ENCODE data around the gene SOX18. TPM values are rescaled to one million over a fixed set of nuclear protein-coding genes. Genes with fewer than 3 reads are reported as not detected.

The SOX18 gene
- total RNA-seq, 4 donors from 2014 or later: 7.5 to 16.9 (median 10.6) TPM

- Histone ChIP-seq H3K27ac (no peak overlapping the region), H3K36me3 (no peaks in the 10 kb centered on the region), H3K9me3 (no peaks in the 10 kb centered on the region), H3K27me3 (no peaks in the 10 kb centered on the region), H3K4me3 (replicated peaks in 1 of 3) (no peak overlapping the region), H3K4me1 (peaks cover 7% of the 10 kb centered on the region in 2 donors)
- TF ChIP-seq POLR2A (IDR thresholded peaks at IDR 0.05): no peak
- TF ChIP-seq, protein P1, sequence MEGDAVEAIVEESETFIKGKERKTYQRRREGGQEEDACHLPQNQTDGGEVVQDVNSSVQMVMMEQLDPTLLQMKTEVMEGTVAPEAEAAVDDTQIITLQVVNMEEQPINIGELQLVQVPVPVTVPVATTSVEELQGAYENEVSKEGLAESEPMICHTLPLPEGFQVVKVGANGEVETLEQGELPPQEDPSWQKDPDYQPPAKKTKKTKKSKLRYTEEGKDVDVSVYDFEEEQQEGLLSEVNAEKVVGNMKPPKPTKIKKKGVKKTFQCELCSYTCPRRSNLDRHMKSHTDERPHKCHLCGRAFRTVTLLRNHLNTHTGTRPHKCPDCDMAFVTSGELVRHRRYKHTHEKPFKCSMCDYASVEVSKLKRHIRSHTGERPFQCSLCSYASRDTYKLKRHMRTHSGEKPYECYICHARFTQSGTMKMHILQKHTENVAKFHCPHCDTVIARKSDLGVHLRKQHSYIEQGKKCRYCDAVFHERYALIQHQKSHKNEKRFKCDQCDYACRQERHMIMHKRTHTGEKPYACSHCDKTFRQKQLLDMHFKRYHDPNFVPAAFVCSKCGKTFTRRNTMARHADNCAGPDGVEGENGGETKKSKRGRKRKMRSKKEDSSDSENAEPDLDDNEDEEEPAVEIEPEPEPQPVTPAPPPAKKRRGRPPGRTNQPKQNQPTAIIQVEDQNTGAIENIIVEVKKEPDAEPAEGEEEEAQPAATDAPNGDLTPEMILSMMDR (IDR thresholded peaks at IDR 0.05): no peak
- DNase-seq: no peak
- intact Hi-C loops (cut with DNase I): no loop called here
- 75 to 87% methylated on average over 11 of the region's 12 CpGs for WGBS, 2 donors
These were observed 9.1 kb upstream of the SOX18 start for GRCh38 chr20:64058536-64058935.

GRCh38 chr20:64057628-64058498 lies 8.4 kb upstream of the SOX18 start:
- intact Hi-C loops (cut with DNase I): no loop called here
- Histone ChIP-seq H3K27me3 (no peaks in the 10 kb centered on the region), H3K4me3 (replicated peaks in 1 of 3) (no peak overlapping the region), H3K27ac (peak overlapping the region in 2 of 3 donors; percentile 38 to 59), H3K4me1 (peaks cover 6 to 7% of the 10 kb centered on the region in 2 donors), H3K9me3 (no peaks in the 10 kb centered on the region), H3K36me3 (no peaks in the 10 kb centered on the region)
- WGBS, 2 donors: 40% methylated on average over 20 to 21 of the region's 33 CpGs
- peak; percentile 69 to 72 for DNase-seq
- TF ChIP-seq POLR2A (IDR thresholded peaks at IDR 0.05): no peak
- TF ChIP-seq, protein P1 (IDR thresholded peaks at IDR 0.05): peak; percentile 47 to 86 (median 67)

- Histone ChIP-seq H3K4me1 (peaks cover 0 to 1% of the 10 kb centered on the region in 2 donors), H3K27ac (peak overlapping the region in 2 of 3 donors; percentile 38 to 59), H3K27me3 (no peaks in the 10 kb centered on the region), H3K9me3 (no peaks in the 10 kb centered on the region), H3K36me3 (no peaks in the 10 kb centered on the region), H3K4me3 (replicated peaks in 1 of 3) (no peak overlapping the region)
- WGBS, 2 donors: 55 to 65% methylated on average over 18 to 31 of the region's 39 CpGs
- intact Hi-C loops (cut with DNase I): no loop called here
- TF ChIP-seq, protein P1 (IDR thresholded peaks at IDR 0.05): no peak
- TF ChIP-seq POLR2A (IDR thresholded peaks at IDR 0.05): no peak
- no peak for DNase-seq
These were observed 7.6 kb upstream of the SOX18 start for GRCh38 chr20:64056889-64057627.

- no peak for DNase-seq
- no peaks in the 10 kb centered on the region for H3K36me3 ChIP-seq
- intact Hi-C loops (cut with DNase I): no loop called here
- no peaks in the 10 kb centered on the region for H3K27me3 ChIP-seq
- no peaks in the 10 kb centered on the region for H3K9me3 ChIP-seq
- 44 to 58% methylated on average over 7 of the region's 7 CpGs for WGBS, 2 donors
- TF ChIP-seq, protein P1 (IDR thresholded peaks at IDR 0.05): no peak
- TF ChIP-seq POLR2A (IDR thresholded peaks at IDR 0.05): no peak
- H3K27ac ChIP-seq: peak overlapping the region in 2 of 3 donors; percentile 38 to 59
- no peak overlapping the region for H3K4me3 ChIP-seq (replicated peaks in 1 of 3)
- H3K4me1 ChIP-seq: no peaks in the 10 kb centered on the region
These were observed 7.1 kb upstream of the SOX18 start for GRCh38 chr20:64056639-64056888.

All from thyroid gland (tissue), 4 donors.